Measurements from ENCODE around the gene IRX4. TPM values are rescaled to one million over a fixed set of nuclear protein-coding genes. Genes with fewer than 3 reads are reported as not detected.

Gene IRX4
- total RNA-seq, 1 donor from 2014 or later, result 0.68 TPM

DNA sequence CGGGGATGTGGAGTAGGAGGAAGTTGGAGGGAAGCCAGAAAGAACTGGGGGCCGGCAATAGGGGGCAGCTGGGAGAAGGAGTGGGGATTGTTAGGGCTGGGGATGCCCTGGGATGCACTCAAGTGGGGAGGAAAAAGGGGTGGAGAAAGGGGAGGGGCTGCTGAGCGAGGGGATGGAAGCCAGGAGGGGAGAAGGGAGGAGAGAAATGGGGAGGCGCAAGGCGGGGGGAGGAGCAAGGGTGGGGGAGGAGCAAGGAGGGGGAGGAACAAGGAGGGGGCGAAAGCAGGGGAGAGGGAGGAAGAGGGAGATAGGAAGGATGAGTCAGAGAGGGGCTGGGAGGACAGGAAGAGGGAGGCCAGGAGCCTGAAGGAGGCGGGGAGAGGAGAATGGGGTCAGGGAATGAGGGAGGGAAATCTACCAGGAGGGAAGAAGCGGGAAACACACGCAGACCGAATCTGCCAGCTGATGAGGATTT lies 1.6 kb downstream of the IRX4 start:
- Histone ChIP-seq H3K27ac (ENCODE audit: low read depth, low read length) (no peak overlapping the region), H3K4me2 (ENCODE audit: low read length) (no peak overlapping the region), H3K4me3 (ENCODE audit: insufficient read depth, low read depth, low read length) (no peak overlapping the region), H3K9me3 (ENCODE audit: insufficient read depth, low read depth, low read length) (no peaks in the 10 kb centered on the region), H3K9ac (ENCODE audit: low read length) (no peak overlapping the region), H4K20me1 (ENCODE audit: insufficient read depth, low read length) (no peaks in the 10 kb centered on the region), H3K36me3 (ENCODE audit: insufficient read depth, low read length) (no peaks in the 10 kb centered on the region), H3K27me3 (ENCODE audit: insufficient read depth, low read length) (peaks cover 72% of the 10 kb centered on the region), H2AFZ (ENCODE audit: low read depth, low read length) (no peak overlapping the region), H3K79me2 (ENCODE audit: insufficient read depth, low read length) (no peaks in the 10 kb centered on the region), H3K4me1 (ENCODE audit: insufficient read depth, low read length) (peaks cover 4% of the 10 kb centered on the region)
- H3K4me3 Mint-ChIP-seq (ENCODE audit: unreplicated experiment), result no peak overlapping the region
- no peak for FAIRE-seq
- H3K36me3 Mint-ChIP-seq (ENCODE audit: low read depth, unreplicated experiment), result peaks cover 4% of the 10 kb centered on the region
- H3K4me1 Mint-ChIP-seq (ENCODE audit: low read depth, unreplicated experiment), result peaks cover 2% of the 10 kb centered on the region
- H3K9me3 Mint-ChIP-seq (ENCODE audit: unreplicated experiment), result peaks cover 17% of the 10 kb centered on the region
- H3K27ac Mint-ChIP-seq (ENCODE audit: unreplicated experiment), result no peak overlapping the region
- peaks cover 47% of the 10 kb centered on the region for H3K27me3 Mint-ChIP-seq (ENCODE audit: low read depth, unreplicated experiment)
- DNase-seq (ENCODE audit: low read depth), result no peak
- TF ChIP-seq, protein P1, sequence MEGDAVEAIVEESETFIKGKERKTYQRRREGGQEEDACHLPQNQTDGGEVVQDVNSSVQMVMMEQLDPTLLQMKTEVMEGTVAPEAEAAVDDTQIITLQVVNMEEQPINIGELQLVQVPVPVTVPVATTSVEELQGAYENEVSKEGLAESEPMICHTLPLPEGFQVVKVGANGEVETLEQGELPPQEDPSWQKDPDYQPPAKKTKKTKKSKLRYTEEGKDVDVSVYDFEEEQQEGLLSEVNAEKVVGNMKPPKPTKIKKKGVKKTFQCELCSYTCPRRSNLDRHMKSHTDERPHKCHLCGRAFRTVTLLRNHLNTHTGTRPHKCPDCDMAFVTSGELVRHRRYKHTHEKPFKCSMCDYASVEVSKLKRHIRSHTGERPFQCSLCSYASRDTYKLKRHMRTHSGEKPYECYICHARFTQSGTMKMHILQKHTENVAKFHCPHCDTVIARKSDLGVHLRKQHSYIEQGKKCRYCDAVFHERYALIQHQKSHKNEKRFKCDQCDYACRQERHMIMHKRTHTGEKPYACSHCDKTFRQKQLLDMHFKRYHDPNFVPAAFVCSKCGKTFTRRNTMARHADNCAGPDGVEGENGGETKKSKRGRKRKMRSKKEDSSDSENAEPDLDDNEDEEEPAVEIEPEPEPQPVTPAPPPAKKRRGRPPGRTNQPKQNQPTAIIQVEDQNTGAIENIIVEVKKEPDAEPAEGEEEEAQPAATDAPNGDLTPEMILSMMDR (IDR thresholded peaks at IDR 0.05; ENCODE audit: insufficient read depth, low read depth, low read length), result no peak
- no peak for TF ChIP-seq EZH2 (IDR thresholded peaks at IDR 0.05; ENCODE audit: insufficient read depth, low read length)

DNA sequence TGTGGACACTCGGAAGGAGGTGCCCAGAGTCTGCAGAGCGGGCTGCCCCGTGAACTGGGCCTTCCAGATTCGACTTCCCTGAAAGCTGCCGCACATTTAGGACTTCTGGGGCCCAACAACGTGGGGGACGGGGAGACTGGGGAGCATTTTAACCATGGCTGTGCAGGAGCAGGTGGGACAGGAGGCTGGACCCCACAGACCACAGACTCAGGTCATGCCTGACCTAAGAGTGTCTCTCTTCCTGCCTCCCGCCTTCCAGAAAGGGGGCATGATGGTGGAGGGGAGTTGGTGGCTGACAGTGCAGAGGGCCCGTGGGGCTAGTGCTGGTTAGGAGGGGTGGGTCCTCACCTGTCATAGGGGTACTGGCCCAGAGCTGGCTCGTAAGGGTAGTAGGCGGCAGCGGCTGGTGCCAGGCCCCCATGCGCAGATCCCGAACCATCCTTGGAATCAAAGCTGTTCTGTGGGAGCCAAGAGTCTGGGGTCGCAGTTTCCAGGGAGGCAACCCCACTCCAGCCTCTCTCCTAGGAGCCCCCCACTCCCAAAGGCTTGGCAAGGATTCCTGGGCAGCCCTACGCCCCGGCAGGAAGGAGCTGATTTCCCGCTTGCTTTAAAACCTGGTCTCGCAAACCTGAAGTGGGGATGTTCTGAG lies 2.2 kb downstream of the IRX4 start:
- no peak overlapping the region for H3K4me2 ChIP-seq (ENCODE audit: low read length)

More for the DNA sequence above, 2.2 kb downstream of the IRX4 start:
- Mint-ChIP-seq H3K36me3 (ENCODE audit: low read depth, unreplicated experiment) (peaks cover 4% of the 10 kb centered on the region), H3K27me3 (ENCODE audit: low read depth, unreplicated experiment) (peaks cover 47% of the 10 kb centered on the region), H3K4me3 (ENCODE audit: unreplicated experiment) (no peak overlapping the region), H3K9me3 (ENCODE audit: unreplicated experiment) (peaks cover 15% of the 10 kb centered on the region), H3K4me1 (ENCODE audit: low read depth, unreplicated experiment) (peaks cover 2% of the 10 kb centered on the region), H3K27ac (ENCODE audit: unreplicated experiment) (no peak overlapping the region)
- H3K9ac ChIP-seq (ENCODE audit: low read length), result no peak overlapping the region
- peaks cover 72% of the 10 kb centered on the region for H3K27me3 ChIP-seq (ENCODE audit: insufficient read depth, low read length)
- TF ChIP-seq, protein P1 (IDR thresholded peaks at IDR 0.05; ENCODE audit: insufficient read depth, low read depth, low read length), result no peak
- peak; percentile 26 for TF ChIP-seq EZH2 (IDR thresholded peaks at IDR 0.05; ENCODE audit: insufficient read depth, low read length)
- FAIRE-seq, result no peak
- H3K9me3 ChIP-seq (ENCODE audit: insufficient read depth, low read depth, low read length), result no peaks in the 10 kb centered on the region
- no peak overlapping the region for H2AFZ ChIP-seq (ENCODE audit: low read depth, low read length)
- no peak overlapping the region for H3K27ac ChIP-seq (ENCODE audit: low read depth, low read length)
- H3K36me3 ChIP-seq (ENCODE audit: insufficient read depth, low read length), result no peaks in the 10 kb centered on the region
- no peak overlapping the region for H3K4me3 ChIP-seq (ENCODE audit: insufficient read depth, low read depth, low read length)
- H4K20me1 ChIP-seq (ENCODE audit: insufficient read depth, low read length), result no peaks in the 10 kb centered on the region
- peaks cover 4% of the 10 kb centered on the region for H3K4me1 ChIP-seq (ENCODE audit: insufficient read depth, low read length)
- DNase-seq (ENCODE audit: low read depth), result no peak
- no peaks in the 10 kb centered on the region for H3K79me2 ChIP-seq (ENCODE audit: insufficient read depth, low read length)
